HG03196 (cell line): ENCODE data around the gene ZNF747.
"Not testable (repeated sequence)": the region's sequence is repeated elsewhere in the genome, so short reads cannot be mapped to it uniquely, and the experiment has no call there.

Experiments used
- ATAC-seq: cut with Tn5 transposase; IDR thresholded peaks from one replicate; pipeline ENCODE4 v1.9.1; 2021; ENCODE audit not compliant: unreplicated experiment

ZNF747 gene

GRCh38 chr16:30557957-30558788, 23.5 kb upstream of the ZNF747 start, which contains the start of gene ZNF764:
Gene ZNF764 (minus strand): TSS chr16:30558374. CDS start chr16:30558182, 192 bp downstream.
- ATAC-seq: peak; percentile 89

DNA sequence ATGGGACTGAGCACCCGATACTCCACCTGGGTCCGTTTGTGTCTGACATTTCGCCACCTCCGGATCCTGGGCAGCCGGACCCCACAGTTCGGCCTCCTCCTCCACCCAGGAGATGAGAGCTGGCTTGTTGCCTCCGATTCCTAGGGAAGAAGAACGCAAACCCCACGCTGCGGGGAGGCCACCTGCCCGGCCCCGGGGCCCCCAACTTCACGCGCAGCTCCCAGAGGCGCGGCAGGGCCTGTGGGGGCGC, 23.0 kb upstream of the ZNF747 start:
- ATAC-seq: peak; percentile 13

GRCh38 chr16:30556125-30556473, 21.4 kb upstream of the ZNF747 start:
- ATAC-seq: no peak

DNA sequence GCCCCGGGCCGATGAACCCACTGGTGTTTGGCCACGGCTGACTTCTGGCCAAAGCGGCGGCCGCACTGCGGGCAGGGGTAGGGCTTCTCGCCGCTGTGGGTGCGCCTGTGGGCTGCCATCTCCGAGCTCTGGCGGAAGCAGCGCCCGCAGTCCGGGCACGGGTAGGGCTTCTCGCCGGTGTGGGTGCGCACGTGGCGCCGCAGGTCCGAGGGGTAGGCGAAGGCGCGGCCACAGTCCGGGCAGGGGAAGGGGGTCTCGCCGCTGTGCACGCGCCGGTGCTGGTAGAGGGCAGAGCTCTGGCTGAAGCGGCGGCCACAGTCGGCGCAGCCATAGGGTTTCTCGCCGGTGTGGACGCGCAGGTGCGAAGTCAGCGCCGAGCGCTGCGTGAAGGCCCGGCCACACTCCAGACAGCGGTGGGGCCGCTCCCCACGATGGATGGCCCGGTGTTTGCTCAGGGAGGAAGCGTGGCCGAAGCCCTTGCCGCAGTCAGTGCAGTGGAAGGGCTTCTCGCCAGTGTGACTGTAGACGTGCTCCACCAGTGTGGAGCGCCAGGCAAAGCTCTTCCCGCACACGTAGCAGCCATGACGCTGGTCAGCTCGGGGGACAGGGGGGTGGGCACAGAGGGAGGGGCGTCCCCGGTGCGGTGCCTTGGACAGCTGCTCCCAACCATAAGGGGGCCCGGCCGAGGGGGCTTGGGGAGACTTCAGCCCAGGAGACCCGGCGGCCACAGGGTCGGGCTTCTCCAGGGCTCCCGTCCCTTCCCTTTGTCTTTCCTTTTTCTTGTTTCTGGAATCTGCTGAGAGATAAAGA, 20.9 kb upstream of the ZNF747 start:
- no peak for ATAC-seq

GRCh38 chr16:30554557-30555314, 20.1 kb upstream of the ZNF747 start:
- no peak for ATAC-seq

- ATAC-seq: no peak
These were observed 18.8 kb upstream of the ZNF747 start for GRCh38 chr16:30553393-30553899.

DNA sequence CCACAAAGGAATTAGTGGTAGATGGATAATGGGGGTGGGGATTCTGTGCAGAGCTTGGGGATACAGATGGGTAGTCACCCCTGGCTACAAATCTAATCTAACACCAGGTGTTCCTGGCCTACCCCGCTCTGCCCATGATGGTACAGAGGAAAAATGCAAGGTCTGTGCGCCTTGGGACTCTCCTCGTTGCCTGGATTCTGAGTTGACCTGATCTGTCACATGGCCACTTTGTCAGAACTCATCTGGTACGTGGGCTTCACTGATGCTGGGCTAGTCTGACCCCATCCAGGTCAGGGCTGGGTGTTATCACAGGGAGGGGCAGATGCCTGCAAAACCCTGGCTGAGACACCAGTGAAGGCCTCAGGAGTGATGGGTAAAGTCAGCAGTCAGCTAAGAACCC, 18.3 kb upstream of the ZNF747 start:
- ATAC-seq: no peak

- no peak for ATAC-seq
These were observed 17.1 kb upstream of the ZNF747 start for GRCh38 chr16:30551781-30552180.

DNA sequence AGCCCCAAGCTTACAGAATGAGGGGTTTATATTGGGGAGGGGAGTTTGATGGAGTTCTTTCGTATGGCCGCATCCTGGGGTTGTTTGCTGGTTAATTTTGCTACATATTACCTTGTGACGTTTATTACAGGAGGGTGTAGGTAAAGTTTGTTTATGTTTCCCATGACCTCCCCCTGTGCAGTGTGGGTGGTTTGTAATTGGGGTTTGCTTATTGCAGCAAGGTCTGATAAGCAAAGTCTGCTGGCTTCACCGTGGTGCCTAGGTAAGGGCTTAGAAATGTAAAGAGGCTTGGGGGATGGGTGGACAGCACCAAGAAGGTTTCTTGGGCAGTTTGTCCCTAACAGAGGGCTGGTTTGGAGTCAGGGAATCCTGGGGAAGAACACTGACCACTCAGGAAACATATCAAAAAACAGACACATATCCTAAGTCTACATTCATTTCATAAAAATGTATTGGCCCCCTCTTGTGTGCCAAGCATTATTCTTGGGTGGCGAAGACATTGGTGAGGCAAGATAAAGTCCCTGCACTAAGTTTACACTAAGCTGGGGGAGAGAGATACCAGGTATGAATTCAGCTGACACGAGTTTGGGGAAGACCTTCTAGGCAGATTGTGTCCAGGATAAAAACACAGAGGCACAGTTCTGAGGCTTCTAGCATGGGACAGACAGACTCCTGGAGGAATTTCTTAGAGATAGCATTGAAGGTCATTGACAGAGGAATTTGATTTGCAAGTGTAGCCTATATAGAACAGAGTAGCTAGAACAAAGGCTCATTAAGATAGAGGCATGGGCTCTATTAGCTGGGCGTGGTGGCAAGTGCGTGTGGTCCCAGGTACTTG, 14.0 kb upstream of the ZNF747 start:
- ATAC-seq: no peak

GRCh38 chr16:30546115-30546514, 11.5 kb upstream of the ZNF747 start:
- no peak for ATAC-seq

DNA sequence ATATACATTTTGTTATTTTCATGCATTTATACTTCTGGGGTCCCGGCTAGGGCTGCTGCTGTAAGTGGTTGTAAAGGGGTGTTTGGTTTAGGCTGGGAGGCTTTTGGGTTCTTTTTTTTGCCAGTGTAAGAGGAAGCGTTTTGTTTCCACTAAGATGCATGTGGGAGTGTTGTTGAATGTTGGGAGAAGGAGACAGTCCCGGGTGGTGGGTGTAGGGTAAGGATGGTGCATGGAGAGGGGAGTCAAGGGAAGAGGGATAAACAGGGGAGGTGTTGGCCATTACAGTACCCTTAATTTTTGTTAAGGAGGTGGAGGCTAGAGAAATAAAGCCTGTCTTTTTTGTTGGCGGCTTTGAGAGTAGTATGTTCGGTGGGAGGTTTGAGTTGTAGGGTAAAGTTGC, 8.4 kb upstream of the ZNF747 start:
- no peak for ATAC-seq

GRCh38 chr16:30541502-30542329, 7.1 kb upstream of the ZNF747 start:
- no peak for ATAC-seq

DNA sequence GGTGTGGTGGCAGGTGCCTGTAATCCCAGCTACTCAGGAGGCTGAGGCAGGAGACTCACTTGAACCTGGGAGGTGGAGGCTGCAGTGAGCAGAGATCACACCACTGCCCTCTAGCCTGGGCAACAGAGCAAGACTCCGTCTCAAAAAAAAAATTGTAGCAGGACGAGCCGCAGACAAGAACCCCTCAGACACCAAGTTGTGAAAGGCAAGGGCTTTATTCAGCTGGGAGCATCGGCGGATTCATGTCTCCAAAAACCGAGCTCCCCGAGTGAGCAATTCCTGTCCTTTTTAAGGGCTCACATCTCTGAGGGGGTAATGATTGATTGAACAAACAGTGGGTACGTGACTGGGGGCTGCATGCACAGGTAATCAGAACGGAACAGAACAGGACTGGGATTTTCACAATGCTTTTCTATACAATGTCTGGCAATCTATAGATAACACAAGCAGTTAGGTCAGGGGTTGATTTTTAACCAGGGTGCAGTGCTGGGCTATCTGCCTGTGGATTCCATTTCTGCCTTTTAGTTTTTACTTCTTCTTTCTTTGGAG, 6.3 kb upstream of the ZNF747 start:
- ATAC-seq: not testable (repeated sequence)

- not testable (repeated sequence) for ATAC-seq
These were observed 5.4 kb upstream of the ZNF747 start for GRCh38 chr16:30539986-30540526.

DNA sequence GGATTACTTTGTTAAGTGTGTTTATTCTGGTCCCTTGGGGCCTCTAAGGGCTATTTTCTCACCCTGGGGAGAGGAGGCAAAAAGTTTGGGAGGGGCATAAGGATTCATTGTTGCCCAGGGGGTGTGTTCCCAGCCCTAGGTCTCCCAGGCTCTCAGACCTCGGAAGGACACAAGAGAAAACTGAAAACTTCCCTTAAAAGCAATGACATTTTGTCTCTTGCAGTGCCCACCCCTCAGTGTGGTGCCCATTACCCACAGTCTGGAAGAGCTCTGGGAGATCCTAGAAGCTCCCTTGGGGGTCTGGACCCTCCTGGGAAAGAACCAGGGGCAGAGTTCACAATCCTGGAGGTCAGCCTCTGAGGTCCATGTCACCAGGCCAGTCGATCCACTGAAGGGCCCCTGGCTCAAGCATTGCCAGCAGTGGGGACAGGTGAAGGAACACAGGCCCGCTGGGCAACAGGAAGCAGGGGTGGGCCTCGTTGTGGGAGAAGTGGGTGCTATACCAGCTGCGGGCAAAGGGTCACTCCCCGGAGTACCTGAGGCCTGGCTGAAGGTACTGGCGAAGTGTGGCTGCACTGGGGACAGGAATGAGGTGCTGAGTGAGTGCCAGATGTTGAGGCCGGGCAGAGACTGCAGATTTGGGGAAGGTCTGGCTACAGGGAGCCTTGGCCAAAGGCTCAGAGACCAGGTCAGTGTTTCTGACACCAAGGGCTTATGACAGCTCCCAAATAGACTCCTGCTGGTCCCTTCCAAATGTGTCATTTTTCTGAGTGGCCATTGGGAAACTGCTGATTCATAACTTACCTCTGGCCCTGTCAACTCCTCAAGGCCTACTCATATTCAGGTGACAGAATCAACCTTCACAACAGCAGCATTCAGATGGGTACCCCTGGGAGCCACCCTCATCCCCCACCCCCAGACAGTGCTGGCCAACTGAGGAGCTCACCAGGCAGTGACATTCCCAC, 4.6 kb upstream of the ZNF747 start:
- ATAC-seq: no peak

DNA sequence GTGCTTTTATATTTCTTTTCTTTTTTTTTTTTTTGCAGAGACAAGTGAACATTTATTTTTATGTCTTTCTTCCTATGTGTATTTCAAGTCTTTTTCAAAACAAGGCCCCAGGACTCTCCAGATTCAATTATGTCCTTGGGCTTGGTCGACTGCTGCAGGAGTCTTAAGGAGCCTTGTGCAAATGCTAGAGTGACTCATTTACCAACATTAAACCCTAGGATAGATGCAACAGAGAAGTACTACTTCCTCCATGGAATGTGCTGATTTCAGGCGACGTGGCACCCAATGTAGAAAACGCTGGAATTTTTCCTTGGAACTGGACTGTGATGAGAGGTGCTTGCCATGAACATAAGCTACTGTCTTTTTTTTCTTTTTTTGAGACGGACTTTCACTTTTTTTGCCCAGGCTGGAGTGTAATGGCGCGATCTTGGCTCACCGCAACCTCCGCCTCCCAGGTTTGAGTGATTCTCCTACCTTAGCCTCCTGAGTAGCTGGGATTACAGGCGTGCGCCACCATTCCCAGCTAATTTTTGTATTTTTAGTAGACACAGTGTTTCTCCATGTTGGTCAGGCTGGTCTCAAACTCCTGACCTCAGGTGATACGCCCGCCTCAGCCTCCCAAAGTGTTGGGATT, 1.9 kb upstream of the ZNF747 start:
- not testable (repeated sequence) for ATAC-seq

- peak; percentile 40 for ATAC-seq
These were observed 1.1 kb upstream of the ZNF747 start for GRCh38 chr16:30535777-30536190.
